ENCODE results near the gene TRAPPC5.

TRAPPC5 gene

DNA sequence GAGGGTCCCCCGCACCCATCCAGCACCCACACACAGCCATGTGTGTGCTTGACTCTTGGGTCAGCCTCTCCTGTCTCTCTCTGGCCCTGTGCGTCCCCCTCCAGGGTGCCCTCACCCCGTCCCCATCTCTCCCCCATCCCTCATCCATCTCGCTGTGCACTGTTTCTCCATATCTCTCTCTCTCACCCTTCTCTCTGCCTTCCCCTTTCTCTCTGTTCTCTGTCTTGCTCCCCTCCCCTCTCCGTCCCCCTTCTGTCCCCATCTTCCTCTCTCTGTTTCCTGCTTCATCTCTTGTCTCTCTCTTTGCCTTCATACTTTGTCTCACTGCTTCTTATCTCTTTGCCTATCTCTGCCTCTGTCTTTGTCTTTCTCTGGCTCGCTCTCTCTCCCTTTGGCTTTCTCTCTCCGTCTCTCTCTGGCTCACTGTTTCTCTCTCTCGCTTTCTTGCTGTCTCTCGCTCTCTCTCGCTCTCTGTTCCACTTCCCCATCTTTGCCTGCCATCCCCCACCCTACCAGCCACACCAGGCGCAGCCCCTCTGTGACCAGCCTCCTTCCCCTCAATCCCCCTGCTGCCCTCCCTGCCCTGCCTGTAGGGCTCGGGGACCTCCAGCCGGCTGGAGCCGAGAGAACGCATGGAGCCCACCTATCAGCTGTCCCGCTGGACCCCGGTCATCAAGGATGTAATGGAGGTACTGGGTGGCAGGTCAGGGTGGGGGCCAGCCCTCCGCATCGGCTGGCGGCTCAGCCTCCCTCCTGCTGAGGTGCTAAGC lies 34.8 kb upstream of the TRAPPC5 start:
- DNase-seq (ENCODE audit: low read depth), result no peak

GRCh38 chr19:7646426-7646700 lies 34.3 kb upstream of the TRAPPC5 start:
- no peak for DNase-seq (ENCODE audit: low read depth)

GRCh38 chr19:7647156-7647555 lies 33.5 kb upstream of the TRAPPC5 start:
- DNase-seq (ENCODE audit: low read depth), result no peak

GRCh38 chr19:7648265-7649014 lies 32.2 kb upstream of the TRAPPC5 start:
- no peak for DNase-seq (ENCODE audit: low read depth)

- no peak for DNase-seq (ENCODE audit: low read depth)
Measured at GRCh38 chr19:7650148-7650547, 30.5 kb upstream of the TRAPPC5 start.

GRCh38 chr19:7652061-7652641 lies 28.5 kb upstream of the TRAPPC5 start:
- DNase-seq (ENCODE audit: low read depth), result peak; percentile 30

DNA sequence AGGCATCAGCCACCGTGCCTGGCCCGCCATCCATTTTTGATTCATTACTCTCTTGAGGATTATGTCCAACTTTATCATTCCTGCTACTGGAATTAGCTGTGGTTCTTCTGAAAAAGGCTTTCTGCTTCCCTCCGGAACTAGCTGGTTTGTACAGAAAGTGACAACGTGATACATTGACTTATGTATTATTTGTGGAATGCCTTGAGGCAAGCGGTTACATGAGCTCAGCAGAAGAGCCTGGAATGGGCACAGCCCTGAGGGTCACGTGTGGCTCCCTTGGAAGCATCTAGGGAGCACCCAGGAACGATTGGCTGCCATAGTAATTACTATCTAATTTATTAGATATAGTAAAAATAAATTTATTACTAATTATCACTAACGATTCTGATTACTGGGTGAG lies 26.2 kb upstream of the TRAPPC5 start:
- DNase-seq (ENCODE audit: low read depth), result peak; percentile 13

GRCh38 chr19:7655581-7655980 lies 25.1 kb upstream of the TRAPPC5 start:
- DNase-seq (ENCODE audit: low read depth), result no peak

DNA sequence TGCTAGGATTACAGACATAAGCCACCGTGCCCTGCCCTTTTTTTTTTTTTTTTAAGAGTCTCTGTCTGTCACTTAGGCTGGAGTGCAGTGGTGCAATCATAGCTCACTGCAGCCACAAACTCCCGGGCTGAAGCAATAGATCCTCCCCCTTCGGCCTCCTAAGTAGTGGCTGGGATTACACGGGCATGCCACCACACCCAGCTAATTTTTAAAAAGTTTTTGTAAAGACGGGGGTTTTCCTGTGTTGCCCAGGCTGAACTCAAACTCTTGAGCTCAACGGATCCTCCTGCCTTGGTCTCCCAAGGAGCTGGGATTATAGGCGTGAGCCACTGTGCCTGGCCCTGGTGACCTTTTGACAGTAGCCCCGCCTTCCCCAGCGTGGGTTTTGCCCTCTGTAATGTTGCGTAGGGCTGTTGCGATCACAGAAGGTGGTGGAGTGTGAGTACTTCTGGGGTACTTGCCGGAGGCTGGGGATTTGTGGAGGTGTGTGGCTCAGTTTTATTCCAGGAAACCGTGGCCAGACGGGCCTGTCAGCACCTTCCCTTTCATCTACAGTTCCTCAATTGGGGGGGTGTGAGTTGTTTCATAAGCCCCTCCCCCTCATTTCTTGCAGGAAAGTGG lies 23.4 kb upstream of the TRAPPC5 start:
- DNase-seq (ENCODE audit: low read depth), result no peak

GRCh38 chr19:7658219-7658686 lies 22.4 kb upstream of the TRAPPC5 start:
- no peak for DNase-seq (ENCODE audit: low read depth)

- DNase-seq (ENCODE audit: low read depth), result no peak
Measured at GRCh38 chr19:7661744-7662538, 18.7 kb upstream of the TRAPPC5 start.

DNA sequence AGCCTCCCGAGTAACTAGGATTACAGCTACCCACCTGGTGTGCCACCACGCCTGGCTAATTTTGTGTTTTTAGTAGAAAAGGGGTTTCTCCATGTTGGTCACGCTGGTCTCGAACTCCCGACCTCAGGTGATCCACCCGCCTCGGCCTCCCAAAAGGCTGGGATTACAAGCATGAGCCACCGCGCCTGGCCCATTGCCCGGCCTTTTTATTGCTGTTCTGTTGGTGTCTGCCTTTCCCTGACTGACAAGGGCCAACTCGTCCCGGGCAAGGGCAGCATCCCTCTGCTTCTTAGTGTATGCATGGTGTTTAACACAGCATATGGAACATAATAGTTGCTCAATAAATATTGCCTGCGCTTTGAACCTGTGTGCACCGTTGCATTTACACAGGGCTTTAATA lies 18.0 kb upstream of the TRAPPC5 start:
- DNase-seq (ENCODE audit: low read depth), result no peak

GRCh38 chr19:7663706-7664105 lies 16.9 kb upstream of the TRAPPC5 start:
- no peak for DNase-seq (ENCODE audit: low read depth)

- DNase-seq (ENCODE audit: low read depth), result peak; percentile 11
Measured at GRCh38 chr19:7665076-7665475, 15.6 kb upstream of the TRAPPC5 start.

DNA sequence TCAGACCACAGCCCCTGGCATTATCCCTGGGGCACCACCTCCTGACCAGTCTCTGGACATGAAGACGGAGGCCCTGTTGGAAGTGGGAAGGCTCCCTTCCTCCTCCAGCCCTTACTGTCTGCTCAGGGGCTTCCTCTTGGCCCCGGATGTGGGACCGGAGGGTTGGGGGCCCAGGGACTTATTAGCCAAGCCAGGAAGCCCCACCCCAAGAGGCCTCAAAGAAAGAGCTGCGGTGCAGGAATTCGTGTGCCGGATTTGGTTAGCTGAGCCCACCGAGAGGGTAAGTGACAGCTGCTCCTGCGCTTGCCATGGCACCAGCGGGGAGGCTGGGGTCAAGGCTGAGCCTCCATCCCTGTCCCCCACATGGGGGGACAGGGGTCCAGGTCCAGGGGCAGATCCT lies 11.8 kb upstream of the TRAPPC5 start, which contains the start of gene RETN:
Gene RETN (plus strand): TSS at position 208 of the 400 bp plus-strand sequence. CDS start 278 bp downstream, outside the sequence.
- no peak for DNase-seq (ENCODE audit: low read depth)

GRCh38 chr19:7669641-7670040 lies 11.0 kb upstream of the TRAPPC5 start:
- DNase-seq (ENCODE audit: low read depth), result no peak

DNA sequence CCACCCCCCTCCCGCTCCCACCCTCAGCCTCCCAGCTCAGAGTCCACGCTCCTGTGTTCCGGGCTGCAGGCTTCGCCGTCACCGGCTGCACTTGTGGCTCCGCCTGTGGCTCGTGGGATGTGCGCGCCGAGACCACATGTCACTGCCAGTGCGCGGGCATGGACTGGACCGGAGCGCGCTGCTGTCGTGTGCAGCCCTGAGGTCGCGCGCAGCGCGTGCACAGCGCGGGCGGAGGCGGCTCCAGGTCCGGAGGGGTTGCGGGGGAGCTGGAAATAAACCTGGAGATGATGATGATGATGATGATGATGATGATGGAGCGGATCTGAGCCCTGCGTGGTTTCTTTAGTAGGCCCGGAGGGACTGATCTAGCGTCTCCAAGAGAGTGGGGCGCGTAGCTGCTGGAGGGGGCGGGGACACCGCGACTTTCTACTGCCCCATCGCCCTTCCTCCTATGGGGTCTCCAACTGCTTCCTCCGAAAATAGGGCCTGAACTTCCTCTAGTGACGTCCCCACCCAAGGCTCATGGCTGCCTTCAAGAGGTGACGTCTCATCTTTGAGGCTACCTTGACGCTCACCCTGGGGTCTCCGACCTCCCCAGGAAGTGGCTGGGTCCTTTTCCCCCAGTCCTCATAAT lies 10.4 kb upstream of the TRAPPC5 start:
- DNase-seq (ENCODE audit: low read depth), result no peak

GRCh38 chr19:7670790-7671189 lies 9.8 kb upstream of the TRAPPC5 start:
- no peak for DNase-seq (ENCODE audit: low read depth)

GRCh38 chr19:7672522-7672921 lies 8.1 kb upstream of the TRAPPC5 start:
- DNase-seq (ENCODE audit: low read depth), result no peak

DNA sequence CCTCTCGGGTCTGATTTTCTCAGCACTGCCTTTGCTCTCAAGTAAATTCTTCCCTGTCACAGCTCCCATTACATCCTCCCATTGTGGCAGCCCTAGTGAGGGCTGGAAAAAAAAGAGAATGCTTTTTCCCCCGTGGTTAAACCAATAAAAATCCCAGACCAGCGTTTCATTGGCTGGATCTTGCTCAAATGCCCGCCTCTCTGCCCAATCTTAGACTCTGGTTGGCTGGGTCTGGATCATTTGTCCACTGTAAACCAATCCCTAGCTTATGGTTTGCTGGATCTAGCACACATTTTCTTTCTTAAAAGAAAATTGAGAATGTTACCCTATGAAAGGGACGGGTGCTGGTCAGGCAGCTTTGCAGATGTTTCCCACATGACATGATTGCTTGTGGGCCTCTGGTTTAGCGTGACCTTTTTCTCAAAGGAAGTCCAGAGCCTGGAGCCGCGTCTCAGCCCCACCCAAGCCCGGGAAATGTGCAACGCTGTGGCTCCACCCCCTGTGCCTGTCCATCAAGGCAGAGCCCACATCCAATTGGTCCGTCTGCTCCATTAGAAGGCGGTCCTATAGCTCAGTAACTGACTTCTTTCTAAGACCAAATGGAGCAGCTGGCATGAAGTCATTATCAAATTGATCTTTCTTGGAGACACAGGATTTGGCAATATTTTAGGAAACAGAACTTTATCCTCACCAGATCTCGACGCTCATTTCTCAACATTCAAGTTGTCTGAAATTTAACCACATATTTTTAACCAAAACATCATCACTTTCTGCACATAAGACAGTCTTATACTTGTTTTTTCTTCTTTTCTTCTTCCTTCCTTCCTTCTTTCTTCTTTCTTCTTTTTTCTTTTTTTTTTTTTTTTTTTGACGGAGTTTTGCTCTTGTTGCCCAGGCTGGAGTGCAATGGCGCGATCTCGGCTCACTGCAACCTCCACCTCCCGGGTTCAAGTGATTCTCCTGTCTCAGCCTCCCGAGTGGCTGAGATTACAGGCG lies 6.3 kb upstream of the TRAPPC5 start:
- peak; percentile 46 for DNase-seq (ENCODE audit: low read depth)
